Right lobe of liver (tissue), 6 donors: ENCODE data around the gene CNIH2. TPM values are rescaled to one million over a fixed set of nuclear protein-coding genes. Genes with fewer than 3 reads are reported as not detected.
"Not testable (repeated sequence)": the region's sequence is repeated elsewhere in the genome, so short reads cannot be mapped to it uniquely, and the experiment has no call there.

Source experiments
- ATAC-seq, 4 donors: fragments of 200-7000 bp; cut with Tn5 transposase; one replicate each; pipeline ENCODE4 v1.9.1; 2020; ENCODE audit warnings: mild to moderate bottlenecking in 4 of 4, moderate library complexity in 4 of 4
- DNase-seq, 3 donors: peaks; one replicate each; pipeline ENCODE4 v3.0.0-alpha.2; 2020
- H3K27ac ChIP-seq, 3 donors: fragments of 200-600 bp; one replicate each; pipeline ENCODE4 v1.8.0; 2022
- H3K27me3 ChIP-seq, 2 donors: fragments of 200-600 bp; one replicate each; pipeline ENCODE4 v1.8.0; 2022
- H3K36me3 ChIP-seq, 4 donors: fragments of 200-600 bp; sonication (generic) in 1 of 4; one replicate each; pipeline versions ENCODE4 v1.5.1 to v1.8.0; 2017 to 2022; ENCODE audit warnings: control low read depth in 1 of 4
- H3K4me1 ChIP-seq, 4 donors: fragments of 200-600 bp; sonication (generic) in 1 of 4; one replicate each; pipeline versions ENCODE4 v1.5.1 to v1.8.0; 2017 to 2022; ENCODE audit warnings: control low read depth in 1 of 4
- H3K4me3 ChIP-seq, 3 donors: fragments of 200-600 bp; one replicate each; pipeline ENCODE4 v1.8.0; 2022
- H3K9me3 ChIP-seq, 4 donors: fragments of 200-600 bp; sonication (generic) in 1 of 4; one replicate each; pipeline versions ENCODE4 v1.5.1 to v1.8.0; 2017 to 2022; ENCODE audit warnings: control low read depth in 1 of 4
- POLR2A ChIP-seq: fragments of 450-650 bp; IDR thresholded peaks from one replicate; pipeline ENCODE4 v1.6.1; 2017; ENCODE audit warnings: antibody characterized with exemption, mild to moderate bottlenecking
- WGBS: methylation state at CpG from one replicate; pipeline ENCODE4 v1.1.6; 2018; ENCODE audit warnings: low coverage, low lambda C conversion rate; ENCODE audit not compliant: insufficient coverage; ENCODE audit errors: missing lambda C conversion rate; 5-methylcytosine and 5-hydroxymethylcytosine counted together
- intact Hi-C, 2 donors: fragments of 100-400 bp; cut with DNase I; formaldehyde crosslinking; loops; one replicate each; pipeline versions ENCODE4 v1.11.2 to v1.14.1; 2022
- total RNA-seq, 6 experiments: library from RNA; depleted of rRNA in 2 of 6; stranded (reverse); fragments of >200 nt in 2 of 6; fragmentation: NEBNext Ultra II Directional in 3 of 6; extraction: Animal tissue kit (Norgen Biotek cat#: 25700) in 3 of 6; gene quantifications; one replicate each; pipeline versions ENCODE4 v1.1.0 to v1.2.4, GENCODE V29; 2016 to 2023
- TF ChIP-seq, protein P1 (sequence below), 4 donors: fragments of 200-600 bp in 3 of 4; fragments of 450-650 bp in 1 of 4; IDR thresholded peaks; one replicate each; pipeline versions ENCODE4 v1.5.1 to v1.8.0; 2016 to 2022; ENCODE audit warnings: antibody characterized with exemption in 4 of 4, mild to moderate bottlenecking in 2 of 4
- donor health status: DM: no; HTN: yes; CAD: no.
- donor health status: DM: no; HTN: no; CAD: no.
- donor health status: DM: no; HTN: no; CAD: no.
- donor health status: DM: no; HTN: yes; CAD: no.
- donor health status: DM: no; HTN: yes; CAD: no.

Gene CNIH2
- total RNA-seq, 6 experiments from 2014 or later = 0.26 to 0.51 TPM; not detected in 4

DNA sequence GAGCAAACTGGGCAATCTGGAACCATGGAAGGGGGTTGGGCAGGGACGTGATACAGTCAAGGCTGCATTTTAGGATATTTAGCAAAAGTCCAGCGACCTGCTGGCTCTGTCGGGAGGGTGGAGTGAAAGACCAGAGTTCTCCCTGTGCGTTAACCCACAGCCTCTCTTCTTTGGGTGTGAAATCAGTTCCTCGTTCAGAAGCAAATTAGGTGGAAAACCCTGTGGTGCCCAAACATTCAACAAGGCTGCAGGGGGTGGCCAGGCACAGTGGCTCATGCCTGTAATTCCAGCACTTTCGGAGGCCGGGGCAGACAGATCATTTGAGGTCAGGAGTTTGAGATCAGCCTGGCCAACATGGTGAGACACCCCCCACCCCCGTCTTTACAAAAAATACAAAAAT, 19.6 kb downstream of the CNIH2 start:
- Histone ChIP-seq H3K36me3 (no peaks in the 10 kb centered on the region), H3K9me3 (no peaks in the 10 kb centered on the region), H3K4me3 (no peak overlapping the region), H3K27me3 (no peaks in the 10 kb centered on the region), H3K4me1 (no peaks in the 10 kb centered on the region), H3K27ac (no peak overlapping the region)
- TF ChIP-seq, protein P1, sequence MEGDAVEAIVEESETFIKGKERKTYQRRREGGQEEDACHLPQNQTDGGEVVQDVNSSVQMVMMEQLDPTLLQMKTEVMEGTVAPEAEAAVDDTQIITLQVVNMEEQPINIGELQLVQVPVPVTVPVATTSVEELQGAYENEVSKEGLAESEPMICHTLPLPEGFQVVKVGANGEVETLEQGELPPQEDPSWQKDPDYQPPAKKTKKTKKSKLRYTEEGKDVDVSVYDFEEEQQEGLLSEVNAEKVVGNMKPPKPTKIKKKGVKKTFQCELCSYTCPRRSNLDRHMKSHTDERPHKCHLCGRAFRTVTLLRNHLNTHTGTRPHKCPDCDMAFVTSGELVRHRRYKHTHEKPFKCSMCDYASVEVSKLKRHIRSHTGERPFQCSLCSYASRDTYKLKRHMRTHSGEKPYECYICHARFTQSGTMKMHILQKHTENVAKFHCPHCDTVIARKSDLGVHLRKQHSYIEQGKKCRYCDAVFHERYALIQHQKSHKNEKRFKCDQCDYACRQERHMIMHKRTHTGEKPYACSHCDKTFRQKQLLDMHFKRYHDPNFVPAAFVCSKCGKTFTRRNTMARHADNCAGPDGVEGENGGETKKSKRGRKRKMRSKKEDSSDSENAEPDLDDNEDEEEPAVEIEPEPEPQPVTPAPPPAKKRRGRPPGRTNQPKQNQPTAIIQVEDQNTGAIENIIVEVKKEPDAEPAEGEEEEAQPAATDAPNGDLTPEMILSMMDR (IDR thresholded peaks at IDR 0.05) = no peak
- no peak for TF ChIP-seq POLR2A
- intact Hi-C loops = loop anchor here in 1 of 2 donors (10.0 kb wide), 1 partner anchor 87 kb away; no protein-coding TSS in a partner anchor
- DNase-seq = no peak
- 41% methylated on average over 2 of the region's 8 CpGs for WGBS
- ATAC-seq = no peak

DNA sequence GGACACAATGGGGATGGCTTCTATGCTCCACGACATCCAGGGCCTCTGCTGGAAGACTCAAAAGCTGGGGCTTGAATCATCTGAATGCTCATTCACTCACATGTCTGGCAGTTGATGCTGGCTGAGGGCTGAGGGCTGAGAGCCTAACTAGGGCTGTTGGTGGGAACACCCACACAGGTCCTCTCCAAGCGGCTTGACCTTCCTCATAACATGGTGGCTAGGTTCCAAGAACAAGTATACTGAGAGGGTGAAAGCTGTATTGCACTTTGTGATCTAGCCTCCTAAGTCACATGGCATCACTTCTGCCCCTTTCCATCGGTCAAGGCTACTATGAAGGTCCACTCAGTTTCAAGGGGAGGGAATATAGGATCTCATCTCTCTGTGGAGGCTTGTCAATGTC, 21.2 kb downstream of the CNIH2 start:
- no peak for DNase-seq
- Histone ChIP-seq H3K4me3 (no peak overlapping the region), H3K27me3 (no peaks in the 10 kb centered on the region), H3K27ac (no peak overlapping the region), H3K4me1 (no peaks in the 10 kb centered on the region), H3K36me3 (no peaks in the 10 kb centered on the region), H3K9me3 (no peaks in the 10 kb centered on the region)
- peak in 2 of 4 donors; percentile 17 to 42 for ATAC-seq
- intact Hi-C loops = loop anchor here in 1 of 2 donors (10.0 kb wide), 1 partner anchor 86 kb away; no protein-coding TSS in a partner anchor
- WGBS = 37% methylated on average over 2 of the region's 3 CpGs
- no peak for TF ChIP-seq POLR2A
- TF ChIP-seq, protein P1 (IDR thresholded peaks at IDR 0.05) = no peak

DNA sequence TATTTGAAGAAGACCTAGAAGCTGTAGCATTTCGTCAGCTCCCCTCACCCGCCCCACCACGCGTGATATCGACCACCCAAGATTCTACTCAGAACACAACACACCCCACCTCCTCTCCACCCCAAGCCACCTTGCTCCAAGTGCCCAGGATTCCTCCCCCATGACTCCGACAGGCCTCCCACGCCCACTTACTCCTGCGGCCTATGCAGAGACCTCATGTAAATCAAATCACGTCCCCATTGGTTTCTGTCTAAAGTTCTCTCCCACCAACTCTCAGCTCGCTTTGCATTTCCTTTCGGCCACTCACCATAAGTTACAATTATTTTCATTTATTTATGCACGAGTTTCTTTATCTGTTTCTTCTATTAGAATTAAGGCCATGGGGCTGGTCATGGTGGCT, 24.7 kb downstream of the CNIH2 start:
- H3K27me3 ChIP-seq = no peaks in the 10 kb centered on the region
- no peaks in the 10 kb centered on the region for H3K9me3 ChIP-seq
- no peak for TF ChIP-seq POLR2A
- TF ChIP-seq, protein P1 (IDR thresholded peaks at IDR 0.05) = no peak
- WGBS = 76% methylated on average over 12 of the region's 12 CpGs
- no peaks in the 10 kb centered on the region for H3K4me1 ChIP-seq
- no peak overlapping the region for H3K4me3 ChIP-seq
- H3K36me3 ChIP-seq = no peaks in the 10 kb centered on the region
- ATAC-seq (no peak), DNase-seq (no peak)
- H3K27ac ChIP-seq = no peak overlapping the region
- intact Hi-C loops = no loop called here

DNA sequence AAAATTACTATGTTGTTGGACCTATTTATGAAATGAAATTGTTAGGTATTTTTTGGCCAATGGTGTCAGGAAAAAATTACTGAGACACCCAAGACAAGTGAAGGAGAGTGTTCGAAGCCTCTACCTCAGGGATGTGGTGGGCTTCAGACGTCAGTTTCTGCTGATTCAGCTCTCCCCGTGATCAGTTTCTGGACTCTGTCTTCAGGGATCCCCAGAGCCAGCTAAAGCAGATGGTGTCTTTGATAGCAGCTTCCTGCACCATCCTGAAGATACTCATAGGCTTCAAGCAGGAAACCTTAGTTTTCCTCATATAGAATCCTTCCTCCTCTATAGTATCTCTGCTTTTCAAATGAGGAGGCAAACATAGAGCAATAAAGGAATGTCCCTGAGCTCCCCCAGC, 31.5 kb downstream of the CNIH2 start:
- H3K9me3 ChIP-seq = no peaks in the 10 kb centered on the region
- no peaks in the 10 kb centered on the region for H3K27me3 ChIP-seq
- peaks cover 0 to 6% (median 3%) of the 10 kb centered on the region in 4 donors for H3K4me1 ChIP-seq
- no peak overlapping the region for H3K4me3 ChIP-seq
- TF ChIP-seq, protein P1 (IDR thresholded peaks at IDR 0.05) = no peak
- no peak for TF ChIP-seq POLR2A
- H3K27ac ChIP-seq = no peak overlapping the region
- ATAC-seq = no peak
- no peaks in the 10 kb centered on the region for H3K36me3 ChIP-seq
- intact Hi-C loops = no loop called here
- WGBS = 21% methylated on average over 2 of the region's 3 CpGs
- DNase-seq = no peak

DNA sequence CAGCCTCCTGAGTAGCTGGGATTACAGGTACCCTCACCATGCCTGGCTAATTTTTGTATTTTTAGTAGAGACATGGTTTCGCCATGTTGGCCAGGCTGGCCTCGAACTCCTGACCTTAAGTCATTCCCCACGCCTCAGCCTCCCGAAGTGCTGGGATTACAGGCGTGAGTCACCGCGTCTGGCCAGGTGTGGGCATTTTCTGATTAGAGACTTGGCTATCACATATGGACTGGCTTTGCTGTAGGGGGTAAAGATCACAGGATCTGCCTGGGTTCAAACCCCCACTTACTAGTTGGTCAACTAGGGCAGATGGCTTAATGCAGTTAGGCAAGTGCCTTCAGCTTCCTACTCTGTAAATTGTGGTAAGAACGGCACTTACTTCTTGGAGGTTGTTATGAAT, 32.3 kb downstream of the CNIH2 start:
- no peak overlapping the region for H3K4me3 ChIP-seq
- H3K4me1 ChIP-seq = peaks cover 0 to 6% (median 3%) of the 10 kb centered on the region in 4 donors
- H3K27me3 ChIP-seq = no peaks in the 10 kb centered on the region
- H3K9me3 ChIP-seq = no peaks in the 10 kb centered on the region
- intact Hi-C loops = no loop called here
- H3K27ac ChIP-seq = no peak overlapping the region
- WGBS = 70% methylated on average over 7 of the region's 8 CpGs
- H3K36me3 ChIP-seq = no peaks in the 10 kb centered on the region
- TF ChIP-seq, protein P1 (IDR thresholded peaks at IDR 0.05) = no peak
- no peak for TF ChIP-seq POLR2A
- DNase-seq = no peak
- no peak for ATAC-seq

DNA sequence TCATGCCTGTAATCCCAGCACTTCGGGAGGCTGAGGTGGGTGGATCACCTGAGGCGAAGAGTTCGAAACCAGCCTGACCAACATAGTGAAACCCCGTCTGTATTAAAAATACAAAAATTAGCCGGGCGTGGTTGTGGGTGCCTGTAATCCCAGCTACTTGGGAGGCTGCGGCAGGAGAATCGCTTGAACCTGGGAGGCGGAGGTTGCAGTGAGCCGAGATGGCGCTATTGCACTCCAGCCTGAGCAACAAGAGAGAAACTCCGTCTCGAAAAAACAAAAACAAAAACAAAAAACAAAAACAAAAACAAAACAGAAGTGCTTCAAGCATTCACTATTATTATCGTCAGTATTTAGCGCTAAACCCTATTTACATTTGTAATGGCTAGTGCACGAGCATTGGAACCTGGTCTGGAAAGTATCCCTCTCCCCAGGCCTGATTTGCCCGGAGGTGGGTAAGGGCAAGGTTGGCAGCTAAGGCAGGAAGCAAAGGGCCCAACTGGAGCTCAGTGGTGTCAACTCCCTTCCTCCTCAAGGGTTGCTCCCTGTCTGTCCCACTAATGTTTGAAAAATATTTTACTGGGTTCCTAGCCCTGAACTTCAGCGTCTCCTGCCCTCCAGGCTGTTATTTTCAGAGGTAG, 32.9 kb downstream of the CNIH2 start:
- ATAC-seq, H3K27ac ChIP-seq, H3K4me1 ChIP-seq, H3K4me3 ChIP-seq, intact Hi-C loops, H3K27me3 ChIP-seq, H3K36me3 ChIP-seq, DNase-seq, H3K9me3 ChIP-seq: not testable (repeated sequence)
- WGBS = 86% methylated on average over 14 of the region's 18 CpGs
